ENCODE results near the gene RALGPS2.
"Not testable (repeated sequence)": the region's sequence is repeated elsewhere in the genome, so short reads cannot be mapped to it uniquely, and the experiment has no call there.

DNA sequence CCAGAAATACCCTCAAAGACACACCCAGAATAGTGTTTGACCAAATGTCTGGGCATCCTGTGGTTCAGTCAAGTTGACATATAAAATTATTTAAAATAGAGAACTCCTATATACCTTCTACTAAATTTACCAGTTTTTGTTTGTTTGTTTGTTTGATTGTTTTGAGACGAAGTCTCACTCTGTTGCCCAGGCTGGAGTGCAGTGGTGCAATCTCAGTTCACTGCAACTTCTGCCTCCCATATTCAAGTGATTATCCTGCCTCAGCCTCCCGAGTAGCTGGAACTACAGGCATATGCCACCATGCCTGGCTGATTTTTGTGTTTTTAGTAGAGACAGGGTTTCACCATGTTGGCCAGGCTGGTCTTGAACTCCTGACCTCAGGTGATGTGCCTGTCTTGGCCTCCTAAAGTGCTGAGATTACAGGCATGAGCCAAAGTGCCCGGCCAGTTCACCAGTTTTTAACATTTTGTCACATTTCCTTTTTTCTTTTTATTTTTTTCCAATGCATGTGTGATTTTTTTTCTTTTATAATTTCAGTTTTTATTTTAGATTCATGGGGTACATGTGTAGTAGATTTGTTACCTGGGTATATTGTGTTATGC, 29.7 kb downstream of the RALGPS2 start:
- TF ChIP-seq POLR2A (IDR thresholded peaks at IDR 0.05; ENCODE audit: extremely low read depth, insufficient read length) = not testable (repeated sequence)
- TF ChIP-seq, protein P1, sequence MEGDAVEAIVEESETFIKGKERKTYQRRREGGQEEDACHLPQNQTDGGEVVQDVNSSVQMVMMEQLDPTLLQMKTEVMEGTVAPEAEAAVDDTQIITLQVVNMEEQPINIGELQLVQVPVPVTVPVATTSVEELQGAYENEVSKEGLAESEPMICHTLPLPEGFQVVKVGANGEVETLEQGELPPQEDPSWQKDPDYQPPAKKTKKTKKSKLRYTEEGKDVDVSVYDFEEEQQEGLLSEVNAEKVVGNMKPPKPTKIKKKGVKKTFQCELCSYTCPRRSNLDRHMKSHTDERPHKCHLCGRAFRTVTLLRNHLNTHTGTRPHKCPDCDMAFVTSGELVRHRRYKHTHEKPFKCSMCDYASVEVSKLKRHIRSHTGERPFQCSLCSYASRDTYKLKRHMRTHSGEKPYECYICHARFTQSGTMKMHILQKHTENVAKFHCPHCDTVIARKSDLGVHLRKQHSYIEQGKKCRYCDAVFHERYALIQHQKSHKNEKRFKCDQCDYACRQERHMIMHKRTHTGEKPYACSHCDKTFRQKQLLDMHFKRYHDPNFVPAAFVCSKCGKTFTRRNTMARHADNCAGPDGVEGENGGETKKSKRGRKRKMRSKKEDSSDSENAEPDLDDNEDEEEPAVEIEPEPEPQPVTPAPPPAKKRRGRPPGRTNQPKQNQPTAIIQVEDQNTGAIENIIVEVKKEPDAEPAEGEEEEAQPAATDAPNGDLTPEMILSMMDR (IDR thresholded peaks at IDR 0.05; ENCODE audit: low read depth, low read length) = not testable (repeated sequence)

Measured in NB4 (cell line).